Measurements from ENCODE around the gene NANP. TPM values are rescaled to one million over a fixed set of nuclear protein-coding genes. Genes with fewer than 3 reads are reported as not detected.
A peak's percentile ranks its signal among the peaks of the same experiment; 100 is the strongest.

NANP gene
- total and polyA plus RNA-seq, 4 donors = 1.5 to 5.0 (median 3.2) TPM

DNA sequence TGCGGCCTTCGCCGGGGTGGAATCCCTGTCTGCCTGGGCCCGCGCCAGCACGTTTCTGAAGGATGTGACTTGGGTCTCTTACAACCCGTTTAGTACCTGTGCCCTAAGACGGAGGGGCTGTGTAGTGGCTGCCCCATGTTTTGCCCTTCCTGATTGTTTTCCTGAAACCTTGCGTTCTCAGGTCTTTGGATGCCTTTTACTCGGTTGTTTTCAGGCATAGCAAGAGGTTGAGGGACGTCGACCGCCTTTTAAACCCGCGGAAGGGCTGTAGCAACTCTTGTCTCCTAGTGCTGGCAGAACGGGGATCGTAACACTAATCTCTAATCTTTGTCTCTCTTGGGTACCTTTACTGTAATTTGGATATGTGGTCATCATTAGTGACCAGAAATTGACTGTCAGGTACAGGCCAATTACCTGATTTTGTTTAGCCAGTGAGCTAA is 706 bp upstream of the NANP start:
- 36% methylated on average over 17 of the region's 17 CpGs for WGBS
- H3K36me3 ChIP-seq (ENCODE audit: control insufficient read depth in 4 of 4, insufficient read depth in 3 of 4, low read depth in 1 of 4, low read length in 3 of 4) = peaks cover 0 to 2% (median 0%) of the 10 kb centered on the region in 4 donors
- TF ChIP-seq RXRA (IDR thresholded peaks at IDR 0.05) = no peak
- H3K4me1 ChIP-seq (ENCODE audit: control insufficient read depth in 4 of 4, insufficient read depth in 4 of 4, low read length in 3 of 4) = peaks cover 0 to 15% (median 9%) of the 10 kb centered on the region in 4 donors
- H3K9ac ChIP-seq (ENCODE audit: low read depth in 1 of 2, low read length in 2 of 2) = peak overlapping the region; percentile 40 to 98
- no peak for DNase-seq (ENCODE audit: low spot score)
- H3K9me3 ChIP-seq (ENCODE audit: control insufficient read depth in 4 of 4, low read length in 3 of 4) = no peaks in the 10 kb centered on the region
- H3K27ac ChIP-seq (ENCODE audit: low read depth in 1 of 2, low read length in 2 of 2) = peak overlapping the region; percentile 98 to 100
- peak overlapping the region; percentile 77 to 99 (median 96) for H3K4me3 ChIP-seq (ENCODE audit: low read depth in 1 of 3, low read length in 3 of 3)
- H3K27me3 ChIP-seq (ENCODE audit: control insufficient read depth in 4 of 4, insufficient read depth in 4 of 4, low read length in 3 of 4) = no peaks in the 10 kb centered on the region

DNA sequence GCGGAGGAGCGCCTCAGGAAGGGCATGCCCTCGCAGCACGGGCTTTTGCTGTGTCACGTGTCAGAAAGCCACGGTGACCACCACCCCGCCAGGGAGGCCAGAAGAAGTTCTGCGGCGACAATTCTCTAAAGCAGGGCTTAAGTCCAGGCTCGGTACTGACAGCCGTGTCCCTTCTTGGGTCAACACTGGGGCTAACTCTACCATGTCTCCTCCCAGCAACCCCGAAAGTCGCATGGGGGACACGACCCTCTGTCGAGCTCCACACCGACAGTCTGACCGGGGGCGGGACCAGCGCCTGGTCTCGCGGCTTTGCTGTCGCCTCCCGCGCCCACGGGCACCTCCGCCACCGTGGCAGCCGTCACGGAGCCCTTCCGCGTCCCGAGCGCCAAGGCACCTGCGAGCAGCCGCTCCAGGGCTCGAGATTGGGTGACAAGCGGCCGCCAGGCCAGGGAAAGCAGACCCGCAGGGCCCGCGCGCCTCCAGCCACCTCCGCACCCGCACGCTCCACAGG is 534 bp downstream of the NANP start:
- peak overlapping the region; percentile 95 to 98 for H3K9ac ChIP-seq (ENCODE audit: low read depth in 1 of 2, low read length in 2 of 2)
- WGBS = under 1% methylated on average over 45 of the region's 45 CpGs
- peaks cover 0 to 2% (median 0%) of the 10 kb centered on the region in 4 donors for H3K36me3 ChIP-seq (ENCODE audit: control insufficient read depth in 4 of 4, insufficient read depth in 3 of 4, low read depth in 1 of 4, low read length in 3 of 4)
- DNase-seq (ENCODE audit: low spot score) = peak; percentile 58
- peak overlapping the region; percentile 77 to 99 (median 96) for H3K4me3 ChIP-seq (ENCODE audit: low read depth in 1 of 3, low read length in 3 of 3)
- peaks cover 0 to 15% (median 9%) of the 10 kb centered on the region in 4 donors for H3K4me1 ChIP-seq (ENCODE audit: control insufficient read depth in 4 of 4, insufficient read depth in 4 of 4, low read length in 3 of 4)
- H3K27me3 ChIP-seq (ENCODE audit: control insufficient read depth in 4 of 4, insufficient read depth in 4 of 4, low read length in 3 of 4) = no peaks in the 10 kb centered on the region
- no peaks in the 10 kb centered on the region for H3K9me3 ChIP-seq (ENCODE audit: control insufficient read depth in 4 of 4, low read length in 3 of 4)
- TF ChIP-seq FOXA2 (IDR thresholded peaks at IDR 0.05) (no peak), RAD21 (IDR thresholded peaks at IDR 0.05) (peak in 1 of 2 donors; percentile 24)
- H3K27ac ChIP-seq (ENCODE audit: low read depth in 1 of 2, low read length in 2 of 2) = peak overlapping the region; percentile 98 to 100

DNA sequence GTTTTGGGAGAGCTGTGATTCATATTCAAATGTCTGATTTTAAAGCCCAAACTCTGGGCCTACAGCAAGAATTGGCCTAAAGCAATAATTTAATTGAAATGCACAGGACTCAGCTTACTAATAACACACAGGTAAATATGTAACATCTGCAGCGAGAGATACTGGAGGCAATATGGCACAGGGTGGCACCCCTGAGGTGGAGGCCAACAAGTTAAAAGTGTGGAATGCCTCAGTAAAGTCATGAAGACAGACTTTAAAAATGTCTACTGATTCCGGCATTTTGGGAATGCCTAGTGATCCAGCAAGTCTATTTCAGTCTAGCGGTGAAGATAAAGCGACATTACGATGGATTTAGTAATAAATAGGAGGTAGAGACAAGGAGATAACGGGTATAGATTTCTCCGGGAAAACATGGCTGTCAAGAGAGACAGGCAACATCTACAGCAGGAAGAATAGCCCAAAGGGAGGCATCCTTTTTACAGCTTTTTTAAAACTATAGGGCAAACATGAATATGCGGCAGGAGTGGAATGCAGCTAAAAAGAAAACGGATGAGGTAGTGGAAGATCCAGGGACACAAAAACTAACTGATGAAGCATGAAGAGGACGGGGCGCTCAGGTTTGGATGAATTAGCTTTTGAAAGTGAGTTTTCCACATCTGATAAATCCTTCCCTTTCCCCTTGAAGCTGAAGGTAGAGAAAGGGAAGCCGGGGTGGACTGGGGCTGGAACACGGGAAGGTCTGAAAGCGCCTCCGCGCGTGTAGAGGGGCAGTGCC is 1.2 kb downstream of the NANP start:
- peak overlapping the region; percentile 95 to 98 for H3K9ac ChIP-seq (ENCODE audit: low read depth in 1 of 2, low read length in 2 of 2)
- H3K36me3 ChIP-seq (ENCODE audit: control insufficient read depth in 4 of 4, insufficient read depth in 3 of 4, low read depth in 1 of 4, low read length in 3 of 4) = peaks cover 0 to 2% (median 0%) of the 10 kb centered on the region in 4 donors
- no peaks in the 10 kb centered on the region for H3K27me3 ChIP-seq (ENCODE audit: control insufficient read depth in 4 of 4, insufficient read depth in 4 of 4, low read length in 3 of 4)
- peak overlapping the region; percentile 98 to 100 for H3K27ac ChIP-seq (ENCODE audit: low read depth in 1 of 2, low read length in 2 of 2)
- peak overlapping the region; percentile 77 to 99 (median 96) for H3K4me3 ChIP-seq (ENCODE audit: low read depth in 1 of 3, low read length in 3 of 3)
- H3K9me3 ChIP-seq (ENCODE audit: control insufficient read depth in 4 of 4, low read length in 3 of 4) = no peaks in the 10 kb centered on the region
- 37% methylated on average over 17 of the region's 17 CpGs for WGBS
- peaks cover 0 to 15% (median 9%) of the 10 kb centered on the region in 4 donors for H3K4me1 ChIP-seq (ENCODE audit: control insufficient read depth in 4 of 4, insufficient read depth in 4 of 4, low read length in 3 of 4)
- DNase-seq (ENCODE audit: low spot score) = no peak
- peak; percentile 31 for TF ChIP-seq YY1 (IDR thresholded peaks at IDR 0.05)
- TF ChIP-seq, protein P1, sequence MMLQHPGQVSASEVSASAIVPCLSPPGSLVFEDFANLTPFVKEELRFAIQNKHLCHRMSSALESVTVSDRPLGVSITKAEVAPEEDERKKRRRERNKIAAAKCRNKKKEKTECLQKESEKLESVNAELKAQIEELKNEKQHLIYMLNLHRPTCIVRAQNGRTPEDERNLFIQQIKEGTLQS (IDR thresholded peaks at IDR 0.05) = no peak
- TF ChIP-seq, protein P2, sequence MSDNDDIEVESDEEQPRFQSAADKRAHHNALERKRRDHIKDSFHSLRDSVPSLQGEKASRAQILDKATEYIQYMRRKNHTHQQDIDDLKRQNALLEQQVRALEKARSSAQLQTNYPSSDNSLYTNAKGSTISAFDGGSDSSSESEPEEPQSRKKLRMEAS (IDR thresholded peaks at IDR 0.05) = peak; percentile 31

DNA sequence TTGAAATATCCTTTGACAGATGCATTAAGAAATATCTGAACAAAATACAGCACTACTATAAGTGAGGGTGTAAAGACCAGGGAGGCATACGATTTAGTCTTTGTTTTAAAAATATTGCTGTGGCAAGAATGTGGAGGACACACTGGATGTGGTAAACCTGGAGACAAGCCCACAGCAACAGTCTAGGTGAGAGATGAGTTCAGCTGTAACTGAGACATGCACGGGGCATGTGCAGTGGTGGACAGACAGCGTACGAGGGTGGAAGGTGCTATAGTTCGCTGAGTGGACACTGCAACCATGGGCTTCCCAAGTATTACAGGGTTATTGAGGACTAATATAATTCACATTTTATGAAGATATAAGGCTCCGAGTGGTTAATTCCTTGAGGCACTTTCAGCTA is 1.8 kb downstream of the NANP start:
- Histone ChIP-seq H3K36me3 (ENCODE audit: control insufficient read depth in 4 of 4, insufficient read depth in 3 of 4, low read depth in 1 of 4, low read length in 3 of 4) (peaks cover 0 to 2% (median 0%) of the 10 kb centered on the region in 4 donors), H3K4me1 (ENCODE audit: control insufficient read depth in 4 of 4, insufficient read depth in 4 of 4, low read length in 3 of 4) (peaks cover 0 to 15% (median 9%) of the 10 kb centered on the region in 4 donors), H3K27me3 (ENCODE audit: control insufficient read depth in 4 of 4, insufficient read depth in 4 of 4, low read length in 3 of 4) (no peaks in the 10 kb centered on the region), H3K27ac (ENCODE audit: low read depth in 1 of 2, low read length in 2 of 2) (no peak overlapping the region), H3K9ac (ENCODE audit: low read depth in 1 of 2, low read length in 2 of 2) (no peak overlapping the region), H3K9me3 (ENCODE audit: control insufficient read depth in 4 of 4, low read length in 3 of 4) (no peaks in the 10 kb centered on the region), H3K4me3 (ENCODE audit: low read depth in 1 of 3, low read length in 3 of 3) (no peak overlapping the region)
- DNase-seq (ENCODE audit: low spot score) = no peak
- 94% methylated on average over 6 of the region's 6 CpGs for WGBS
- TF ChIP-seq, protein P3, sequence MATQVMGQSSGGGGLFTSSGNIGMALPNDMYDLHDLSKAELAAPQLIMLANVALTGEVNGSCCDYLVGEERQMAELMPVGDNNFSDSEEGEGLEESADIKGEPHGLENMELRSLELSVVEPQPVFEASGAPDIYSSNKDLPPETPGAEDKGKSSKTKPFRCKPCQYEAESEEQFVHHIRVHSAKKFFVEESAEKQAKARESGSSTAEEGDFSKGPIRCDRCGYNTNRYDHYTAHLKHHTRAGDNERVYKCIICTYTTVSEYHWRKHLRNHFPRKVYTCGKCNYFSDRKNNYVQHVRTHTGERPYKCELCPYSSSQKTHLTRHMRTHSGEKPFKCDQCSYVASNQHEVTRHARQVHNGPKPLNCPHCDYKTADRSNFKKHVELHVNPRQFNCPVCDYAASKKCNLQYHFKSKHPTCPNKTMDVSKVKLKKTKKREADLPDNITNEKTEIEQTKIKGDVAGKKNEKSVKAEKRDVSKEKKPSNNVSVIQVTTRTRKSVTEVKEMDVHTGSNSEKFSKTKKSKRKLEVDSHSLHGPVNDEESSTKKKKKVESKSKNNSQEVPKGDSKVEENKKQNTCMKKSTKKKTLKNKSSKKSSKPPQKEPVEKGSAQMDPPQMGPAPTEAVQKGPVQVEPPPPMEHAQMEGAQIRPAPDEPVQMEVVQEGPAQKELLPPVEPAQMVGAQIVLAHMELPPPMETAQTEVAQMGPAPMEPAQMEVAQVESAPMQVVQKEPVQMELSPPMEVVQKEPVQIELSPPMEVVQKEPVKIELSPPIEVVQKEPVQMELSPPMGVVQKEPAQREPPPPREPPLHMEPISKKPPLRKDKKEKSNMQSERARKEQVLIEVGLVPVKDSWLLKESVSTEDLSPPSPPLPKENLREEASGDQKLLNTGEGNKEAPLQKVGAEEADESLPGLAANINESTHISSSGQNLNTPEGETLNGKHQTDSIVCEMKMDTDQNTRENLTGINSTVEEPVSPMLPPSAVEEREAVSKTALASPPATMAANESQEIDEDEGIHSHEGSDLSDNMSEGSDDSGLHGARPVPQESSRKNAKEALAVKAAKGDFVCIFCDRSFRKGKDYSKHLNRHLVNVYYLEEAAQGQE (IDR thresholded peaks at IDR 0.05) = no peak
- TF ChIP-seq, protein P1 (IDR thresholded peaks at IDR 0.05) = no peak
- TF ChIP-seq JUND (IDR thresholded peaks at IDR 0.05) = no peak
- no peak for TF ChIP-seq FOXA1 (IDR thresholded peaks at IDR 0.05)
- TF ChIP-seq, protein P4, sequence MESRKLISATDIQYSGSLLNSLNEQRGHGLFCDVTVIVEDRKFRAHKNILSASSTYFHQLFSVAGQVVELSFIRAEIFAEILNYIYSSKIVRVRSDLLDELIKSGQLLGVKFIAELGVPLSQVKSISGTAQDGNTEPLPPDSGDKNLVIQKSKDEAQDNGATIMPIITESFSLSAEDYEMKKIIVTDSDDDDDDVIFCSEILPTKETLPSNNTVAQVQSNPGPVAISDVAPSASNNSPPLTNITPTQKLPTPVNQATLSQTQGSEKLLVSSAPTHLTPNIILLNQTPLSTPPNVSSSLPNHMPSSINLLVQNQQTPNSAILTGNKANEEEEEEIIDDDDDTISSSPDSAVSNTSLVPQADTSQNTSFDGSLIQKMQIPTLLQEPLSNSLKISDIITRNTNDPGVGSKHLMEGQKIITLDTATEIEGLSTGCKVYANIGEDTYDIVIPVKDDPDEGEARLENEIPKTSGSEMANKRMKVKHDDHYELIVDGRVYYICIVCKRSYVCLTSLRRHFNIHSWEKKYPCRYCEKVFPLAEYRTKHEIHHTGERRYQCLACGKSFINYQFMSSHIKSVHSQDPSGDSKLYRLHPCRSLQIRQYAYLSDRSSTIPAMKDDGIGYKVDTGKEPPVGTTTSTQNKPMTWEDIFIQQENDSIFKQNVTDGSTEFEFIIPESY (IDR thresholded peaks at IDR 0.05) = no peak
- no peak for TF ChIP-seq FOXA2 (IDR thresholded peaks at IDR 0.05)
- TF ChIP-seq HNF4A (conservative IDR thresholded peaks at IDR 0.05) = no peak
- TF ChIP-seq HNF4G (IDR thresholded peaks at IDR 0.05) = no peak
- no peak for TF ChIP-seq NR2F2 (IDR thresholded peaks at IDR 0.05)
